Parathyroid adenoma (tissue), 2 donors: ENCODE measurements around the gene SYNRG.

Experiments used
- H2AFZ ChIP-seq: fragments of 300-600 bp; sonication (generic); one replicate; pipeline ENCODE4 v1.7.0; 2017; ENCODE audit warnings: antibody characterized with exemption, mild to moderate bottlenecking
- H3K27ac ChIP-seq: fragments of 300-600 bp; sonication (generic); one replicate; pipeline ENCODE4 v1.7.0; 2017
- H3K27me3 ChIP-seq: fragments of 300-600 bp; sonication (generic); one replicate; pipeline ENCODE4 v1.7.0; 2017; ENCODE audit warnings: low read length; ENCODE audit not compliant: control insufficient read depth, insufficient read depth
- H3K36me3 ChIP-seq: fragments of 300-600 bp; sonication (generic); one replicate; pipeline ENCODE4 v1.7.0; 2017; ENCODE audit warnings: low read length; ENCODE audit not compliant: control insufficient read depth, insufficient read depth
- H3K4me1 ChIP-seq: fragments of 300-600 bp; sonication (generic); one replicate; pipeline ENCODE4 v1.7.0; 2017; ENCODE audit warnings: control low read depth
- H3K4me2 ChIP-seq: fragments of 300-600 bp; sonication (generic); one replicate; pipeline ENCODE4 v1.7.0; 2017; ENCODE audit warnings: low read length
- H3K4me3 ChIP-seq: fragments of 300-600 bp; sonication (generic); one replicate; pipeline ENCODE4 v1.7.0; 2017; ENCODE audit warnings: low read depth, low read length
- H3K79me2 ChIP-seq: fragments of 300-600 bp; sonication (generic); one replicate; pipeline ENCODE4 v1.7.0; 2017; ENCODE audit warnings: control low read depth
- H3K9ac ChIP-seq: fragments of 300-600 bp; sonication (generic); one replicate; pipeline ENCODE4 v1.7.0; 2017; ENCODE audit warnings: mild to moderate bottlenecking
- H3K9me3 ChIP-seq: fragments of 300-600 bp; sonication (generic); one replicate; pipeline ENCODE4 v1.7.0; 2017; ENCODE audit warnings: low read length; ENCODE audit not compliant: control insufficient read depth
- CTCF ChIP-seq: fragments of 300-600 bp; sonication (generic); IDR thresholded peaks from one replicate; pipeline ENCODE4 v1.7.0; 2017; ENCODE audit warnings: antibody characterized with exemption, mild to moderate bottlenecking
- donor health status: primary hyperparathyroidism.

Gene SYNRG

GRCh38 chr17:37568350-37569053, 40.7 kb downstream of the SYNRG start:
- TF ChIP-seq CTCF, result no peak
- peaks cover 6% of the 10 kb centered on the region for H3K79me2 ChIP-seq
- H2AFZ ChIP-seq, result no peak overlapping the region
- no peaks in the 10 kb centered on the region for H3K36me3 ChIP-seq
- H3K27me3 ChIP-seq, result no peaks in the 10 kb centered on the region
- H3K4me2 ChIP-seq, result no peak overlapping the region
- H3K4me3 ChIP-seq, result no peak overlapping the region
- no peaks in the 10 kb centered on the region for H3K9me3 ChIP-seq
- no peak overlapping the region for H3K27ac ChIP-seq
- no peak overlapping the region for H3K9ac ChIP-seq
- H3K4me1 ChIP-seq, result no peaks in the 10 kb centered on the region

GRCh38 chr17:37567538-37567937, 41.7 kb downstream of the SYNRG start:
- Histone ChIP-seq H3K4me2 (no peak overlapping the region), H3K36me3 (no peaks in the 10 kb centered on the region), H3K9me3 (no peaks in the 10 kb centered on the region), H2AFZ (no peak overlapping the region), H3K9ac (no peak overlapping the region), H3K4me1 (no peaks in the 10 kb centered on the region), H3K27me3 (no peaks in the 10 kb centered on the region), H3K27ac (no peak overlapping the region), H3K79me2 (peaks cover 4% of the 10 kb centered on the region), H3K4me3 (no peak overlapping the region)
- TF ChIP-seq CTCF, result no peak

GRCh38 chr17:37567137-37567536, 42.1 kb downstream of the SYNRG start:
- Histone ChIP-seq H3K36me3 (no peaks in the 10 kb centered on the region), H3K4me2 (no peak overlapping the region)
- no peak for TF ChIP-seq CTCF

GRCh38 chr17:37564252-37564651, 45.0 kb downstream of the SYNRG start:
- no peaks in the 10 kb centered on the region for H3K27me3 ChIP-seq
- no peak overlapping the region for H2AFZ ChIP-seq
- peaks cover 4% of the 10 kb centered on the region for H3K79me2 ChIP-seq
- H3K27ac ChIP-seq, result no peak overlapping the region
- H3K9me3 ChIP-seq, result no peaks in the 10 kb centered on the region
- no peak overlapping the region for H3K9ac ChIP-seq
- H3K4me3 ChIP-seq, result no peak overlapping the region
- no peak overlapping the region for H3K4me2 ChIP-seq
- TF ChIP-seq CTCF, result no peak
- H3K36me3 ChIP-seq, result no peaks in the 10 kb centered on the region
- no peaks in the 10 kb centered on the region for H3K4me1 ChIP-seq

More at GRCh38 chr17:37567137-37567536, 42.1 kb downstream of the SYNRG start:
- H2AFZ ChIP-seq, result no peak overlapping the region
- no peaks in the 10 kb centered on the region for H3K27me3 ChIP-seq
- no peak overlapping the region for H3K9ac ChIP-seq
- no peaks in the 10 kb centered on the region for H3K4me1 ChIP-seq
- H3K27ac ChIP-seq, result no peak overlapping the region
- no peaks in the 10 kb centered on the region for H3K9me3 ChIP-seq
- no peak overlapping the region for H3K4me3 ChIP-seq
- peaks cover 4% of the 10 kb centered on the region for H3K79me2 ChIP-seq
